Vagina (tissue), 2 donors: ENCODE results near the gene ELOVL5.

Source experiments
- CTCF ChIP-seq, 3 experiments: fragments of 450-650 bp in 2 of 3; fragments of 200-600 bp in 1 of 3; sonication (generic) in 1 of 3; IDR thresholded peaks; one replicate each; pipeline ENCODE4 v1.5.1; 2017 to 2019; ENCODE audit warnings: antibody characterized with exemption in 3 of 3, mild to moderate bottlenecking in 2 of 3, moderate library complexity in 2 of 3
- POLR2A ChIP-seq, 2 donors: fragments of 450-650 bp; IDR thresholded peaks; one replicate each; pipeline ENCODE4 v1.6.1; 2017; ENCODE audit warnings: antibody characterized with exemption in 2 of 2, mild to moderate bottlenecking in 2 of 2, moderate library complexity in 2 of 2

DNA sequence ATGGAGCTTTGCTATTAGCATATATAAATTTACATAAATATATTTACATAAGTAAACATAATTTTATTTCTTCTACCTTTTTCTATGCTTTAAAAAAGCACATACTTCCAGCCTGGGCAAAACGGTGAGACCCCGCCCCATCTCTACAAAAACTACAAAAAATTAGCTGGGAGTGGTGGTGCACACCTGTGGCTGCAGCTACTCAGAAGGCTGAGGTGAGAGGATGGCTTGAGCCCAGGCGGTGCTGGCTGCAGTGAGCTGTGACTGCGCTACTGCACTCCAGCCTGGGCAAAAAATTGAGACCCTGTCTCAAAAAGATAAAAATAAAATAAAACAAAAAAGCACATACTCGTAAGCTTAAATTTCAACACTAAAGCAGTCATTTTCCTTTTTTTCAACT is 30.3 kb downstream of the ELOVL5 start:
- TF ChIP-seq CTCF (IDR thresholded peaks at IDR 0.05) = no peak
- TF ChIP-seq POLR2A (IDR thresholded peaks at IDR 0.05) = no peak
